HuH-7 (cell line): ENCODE results near the gene ACE.

Source experiments
- DNase-seq: peaks from one replicate; pipeline ENCODE4 v3.0.0; 2011; ENCODE audit warnings: low spot score

ACE gene

GRCh38 chr17:63537991-63538692, 61.3 kb downstream of the ACE start:
- DNase-seq: no peak

DNA sequence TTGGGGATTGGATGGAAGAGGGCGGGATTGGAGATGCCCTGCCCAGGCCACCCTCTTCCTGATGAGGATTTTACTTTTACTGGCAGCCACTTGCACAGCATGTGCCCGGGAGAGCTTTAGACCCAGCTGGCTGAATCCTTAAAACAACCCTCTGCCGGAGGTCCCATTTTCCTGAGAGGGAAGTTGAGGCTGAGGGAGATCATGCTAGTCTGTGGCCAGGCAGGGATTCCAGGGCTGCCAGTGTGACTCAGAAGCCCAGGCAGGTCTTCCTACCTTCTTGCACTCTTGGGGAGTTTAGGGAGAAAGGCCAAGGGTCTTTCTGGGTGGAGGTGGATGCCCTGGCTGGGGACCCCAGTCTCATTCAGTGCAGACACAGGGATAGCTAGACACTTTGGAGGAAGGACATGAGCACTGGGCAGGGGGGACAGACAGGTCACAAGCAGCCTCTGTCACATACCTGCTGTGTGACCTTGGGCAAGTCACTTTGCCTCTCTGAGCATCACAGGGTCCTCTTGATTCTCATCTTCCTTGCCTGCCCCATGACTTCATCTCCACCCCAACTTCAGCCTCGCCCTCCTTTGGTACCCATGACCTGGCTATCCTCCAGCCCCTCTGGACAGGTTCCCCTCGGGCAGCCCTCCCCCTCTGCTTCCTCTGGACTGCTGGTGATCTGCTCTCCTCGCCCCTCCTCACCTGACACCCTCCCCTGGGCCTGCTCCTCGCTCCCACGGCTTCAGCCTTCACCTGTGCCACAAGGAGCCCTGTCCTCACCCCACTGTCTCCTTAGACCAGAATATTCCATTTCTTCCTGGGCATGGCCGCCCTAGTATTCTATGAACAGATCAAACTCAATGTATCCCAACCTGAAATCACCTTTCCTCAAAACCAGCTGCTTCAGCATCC, 62.1 kb downstream of the ACE start:
- no peak for DNase-seq

- no peak for DNase-seq
Observed at GRCh38 chr17:63540590-63540989, 63.7 kb downstream of the ACE start.

- DNase-seq: peak; percentile 1
Observed at GRCh38 chr17:63542218-63542545, 65.3 kb downstream of the ACE start.

DNA sequence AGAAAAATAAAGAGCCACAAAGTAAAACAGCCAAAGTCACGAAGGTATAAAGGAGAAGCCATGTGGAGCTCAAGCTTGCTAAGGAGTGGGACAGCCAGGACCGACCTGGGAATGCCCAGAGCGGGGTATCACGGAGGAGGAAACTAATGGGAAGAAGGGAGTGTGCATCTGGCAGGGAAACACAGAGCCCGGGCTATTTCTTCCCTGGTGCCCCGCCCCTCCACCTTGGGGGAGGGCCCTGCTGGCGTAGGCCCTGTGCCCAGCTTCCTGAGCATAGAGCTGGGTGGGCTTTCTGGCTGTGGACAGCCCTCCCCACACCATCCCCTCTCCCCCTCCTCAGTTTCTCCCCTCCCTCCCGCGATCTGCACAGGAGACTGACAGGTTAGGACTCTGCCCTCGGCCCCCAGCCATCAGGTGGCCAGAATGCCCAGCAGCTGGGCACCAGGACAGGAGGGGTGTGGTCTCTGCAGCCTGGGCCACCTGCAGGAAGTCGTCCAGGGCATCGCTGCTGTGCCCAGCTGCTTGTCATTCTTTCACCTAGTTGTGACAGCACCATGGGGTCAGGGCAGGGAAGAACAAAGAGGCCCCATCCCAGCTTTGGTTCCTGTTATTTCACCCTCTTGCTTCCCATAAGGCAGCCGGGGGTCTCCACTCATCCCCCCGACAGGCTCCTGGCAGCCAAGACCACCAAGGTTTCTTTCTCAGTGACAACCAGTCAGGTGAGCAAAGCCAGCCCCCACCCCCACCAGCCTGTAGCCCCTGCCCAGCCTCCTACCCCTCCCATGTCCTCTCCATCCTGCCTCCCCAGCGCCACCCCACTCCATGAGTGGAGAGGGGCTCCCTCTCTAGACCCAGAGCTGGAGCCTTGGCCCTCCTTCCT, 66.3 kb downstream of the ACE start:
- DNase-seq: peak; percentile 1

DNA sequence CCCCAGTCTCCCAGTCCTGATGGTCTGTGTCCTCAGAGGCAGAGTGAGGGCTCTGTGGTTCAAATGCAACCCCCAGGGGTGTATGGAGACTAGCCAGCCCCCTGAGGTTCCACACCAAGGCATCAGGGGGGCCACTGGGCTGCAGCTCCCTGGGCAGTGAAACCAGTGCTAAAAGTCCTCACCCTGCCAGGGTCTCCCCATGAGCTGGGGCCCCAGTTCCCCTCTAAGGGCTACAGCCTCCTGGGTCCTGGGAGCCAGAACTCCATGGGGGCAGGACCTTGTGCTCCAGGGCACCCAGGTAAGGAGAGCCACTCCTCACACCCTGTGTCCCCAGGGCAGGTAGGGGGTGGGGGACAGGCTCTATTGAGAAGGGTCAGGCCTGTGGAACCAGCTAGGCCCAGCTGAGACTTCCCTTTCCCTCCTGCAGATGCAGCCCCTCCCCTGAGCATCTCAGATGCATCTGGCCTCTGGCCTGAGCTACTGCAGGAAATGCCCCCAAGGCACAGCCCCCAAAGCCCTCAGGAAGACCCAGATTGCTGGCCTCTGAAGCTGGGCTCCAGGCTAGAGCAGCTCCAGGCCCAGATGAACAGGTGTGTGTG, 67.1 kb downstream of the ACE start:
- peak; percentile 1 for DNase-seq

- no peak for DNase-seq
Observed at GRCh38 chr17:63544467-63545301, 67.8 kb downstream of the ACE start.

- peak; percentile 2 for DNase-seq
Observed at GRCh38 chr17:63546308-63547082, 69.6 kb downstream of the ACE start.

GRCh38 chr17:63547083-63547523, 70.2 kb downstream of the ACE start:
- peak; percentile 2 for DNase-seq
